Stimulated activated CD4-positive, alpha-beta T cell treated with anti-CD3 and anti-CD28 coated beads, Interleukin-1b, Interleukin-23, amount 100 ng/mL, for 1 hour (primary cell): ENCODE results near the gene ANKRD65.
"Not testable (repeated sequence)": the region's sequence is repeated elsewhere in the genome, so short reads cannot be mapped to it uniquely, and the experiment has no call there.

Experiments used
- DNase-seq, 2 donors: peaks; one replicate each; pipeline ENCODE4 v3.0.0-alpha.2; 2020; ENCODE audit warnings: low read depth in 2 of 2

ANKRD65 gene

GRCh38 chr1:1397839-1398523, 23.1 kb downstream of the ANKRD65 start:
- DNase-seq, result no peak

GRCh38 chr1:1395166-1395565, 25.9 kb downstream of the ANKRD65 start:
- DNase-seq, result no peak

DNA sequence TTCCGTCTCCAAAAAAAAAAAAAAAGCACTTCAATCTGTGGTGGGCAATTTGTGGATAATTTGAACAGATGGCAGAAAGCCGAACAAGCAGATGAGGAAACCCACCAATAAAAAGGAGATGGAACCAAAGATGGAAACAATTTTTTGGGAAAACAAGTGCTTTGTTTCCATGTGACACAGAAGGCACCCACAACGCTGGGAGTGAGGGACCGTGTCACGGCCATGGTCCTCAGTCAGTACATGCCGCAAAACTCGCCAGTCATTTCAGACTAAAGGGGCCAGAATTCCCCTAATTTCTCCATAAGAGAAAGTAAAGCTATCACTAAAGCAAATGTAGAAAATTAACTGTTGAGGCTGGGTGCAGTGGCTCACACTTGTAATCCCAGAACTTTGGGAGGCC, 27.0 kb downstream of the ANKRD65 start:
- no peak for DNase-seq

DNA sequence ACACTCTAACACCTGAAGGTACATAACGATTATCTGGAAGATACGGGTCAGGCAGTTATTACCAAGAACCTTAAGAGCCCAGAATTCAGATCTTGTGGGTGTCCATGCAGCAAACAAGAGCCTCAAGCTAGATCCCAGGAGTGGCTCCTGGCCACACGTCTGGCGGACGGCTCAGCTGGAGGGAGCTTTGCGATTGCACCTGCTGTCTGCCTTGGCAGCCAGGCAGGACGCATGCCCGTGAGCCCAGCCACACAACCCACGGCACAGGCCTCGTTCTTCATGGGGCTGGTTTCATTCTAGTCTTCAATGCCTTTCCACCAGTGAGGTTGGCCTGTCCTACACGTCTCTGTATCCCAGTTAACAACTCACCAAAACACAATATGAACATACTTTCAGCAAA, 27.6 kb downstream of the ANKRD65 start:
- DNase-seq, result no peak

DNA sequence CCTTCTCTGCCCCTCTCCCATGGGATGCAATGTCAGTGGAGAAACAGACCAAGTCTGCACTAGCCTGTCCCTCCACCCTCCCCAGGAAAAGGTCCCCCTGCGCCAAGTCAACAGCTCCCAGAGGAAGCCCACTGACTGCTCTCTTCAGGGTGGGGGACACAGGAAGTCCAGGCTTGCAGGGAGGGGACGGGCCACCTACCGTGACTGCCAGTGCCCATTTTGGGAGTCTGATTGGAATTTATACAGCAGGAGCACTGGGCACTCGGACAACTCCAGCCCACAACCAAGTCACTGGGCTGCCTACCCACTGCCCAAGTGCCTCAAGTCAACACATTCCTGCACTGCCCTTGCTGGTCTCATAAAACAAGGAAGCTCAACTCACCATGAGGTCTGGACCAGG, 28.1 kb downstream of the ANKRD65 start:
- DNase-seq, result no peak

DNA sequence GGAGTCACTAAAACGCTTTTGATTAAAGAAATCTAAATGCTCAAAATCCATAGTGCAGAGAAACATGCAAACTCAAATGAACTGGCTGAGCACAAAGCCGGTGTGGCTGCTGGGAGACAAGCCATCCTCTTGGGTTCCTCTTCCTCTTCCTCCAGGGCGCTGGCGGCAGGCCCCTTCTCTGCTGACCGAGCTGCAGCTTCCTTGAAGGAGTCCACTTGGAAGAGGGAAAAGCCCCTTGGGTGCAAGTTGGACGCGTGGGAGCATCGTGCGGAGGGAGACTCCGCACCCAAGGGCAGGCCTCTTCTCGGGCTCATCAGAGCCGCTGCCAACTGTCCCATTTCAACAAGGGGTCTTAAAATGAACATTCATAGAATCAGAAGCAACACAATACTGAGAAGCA, 29.9 kb downstream of the ANKRD65 start:
- DNase-seq, result no peak

GRCh38 chr1:1390675-1391074, 30.4 kb downstream of the ANKRD65 start:
- no peak for DNase-seq

DNA sequence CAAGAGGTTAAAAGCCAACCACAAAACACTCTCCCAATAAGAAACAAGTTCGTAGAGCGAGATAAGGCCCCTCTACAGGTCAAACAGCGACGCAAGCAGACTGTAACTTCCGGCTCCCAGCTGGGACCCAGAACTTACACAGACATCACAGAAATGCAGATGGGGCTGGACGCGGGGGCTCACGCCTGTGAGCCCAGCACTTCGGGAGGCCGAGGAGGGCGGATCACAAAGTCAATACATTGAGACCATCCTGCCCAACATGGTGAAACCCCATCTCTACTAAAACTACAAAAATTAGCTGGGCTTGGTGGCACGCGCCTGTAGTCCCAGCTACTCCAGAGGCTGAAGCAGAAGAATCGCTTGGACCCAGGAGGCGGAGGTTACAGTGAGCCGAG, 33.0 kb downstream of the ANKRD65 start:
- DNase-seq, result no peak

DNA sequence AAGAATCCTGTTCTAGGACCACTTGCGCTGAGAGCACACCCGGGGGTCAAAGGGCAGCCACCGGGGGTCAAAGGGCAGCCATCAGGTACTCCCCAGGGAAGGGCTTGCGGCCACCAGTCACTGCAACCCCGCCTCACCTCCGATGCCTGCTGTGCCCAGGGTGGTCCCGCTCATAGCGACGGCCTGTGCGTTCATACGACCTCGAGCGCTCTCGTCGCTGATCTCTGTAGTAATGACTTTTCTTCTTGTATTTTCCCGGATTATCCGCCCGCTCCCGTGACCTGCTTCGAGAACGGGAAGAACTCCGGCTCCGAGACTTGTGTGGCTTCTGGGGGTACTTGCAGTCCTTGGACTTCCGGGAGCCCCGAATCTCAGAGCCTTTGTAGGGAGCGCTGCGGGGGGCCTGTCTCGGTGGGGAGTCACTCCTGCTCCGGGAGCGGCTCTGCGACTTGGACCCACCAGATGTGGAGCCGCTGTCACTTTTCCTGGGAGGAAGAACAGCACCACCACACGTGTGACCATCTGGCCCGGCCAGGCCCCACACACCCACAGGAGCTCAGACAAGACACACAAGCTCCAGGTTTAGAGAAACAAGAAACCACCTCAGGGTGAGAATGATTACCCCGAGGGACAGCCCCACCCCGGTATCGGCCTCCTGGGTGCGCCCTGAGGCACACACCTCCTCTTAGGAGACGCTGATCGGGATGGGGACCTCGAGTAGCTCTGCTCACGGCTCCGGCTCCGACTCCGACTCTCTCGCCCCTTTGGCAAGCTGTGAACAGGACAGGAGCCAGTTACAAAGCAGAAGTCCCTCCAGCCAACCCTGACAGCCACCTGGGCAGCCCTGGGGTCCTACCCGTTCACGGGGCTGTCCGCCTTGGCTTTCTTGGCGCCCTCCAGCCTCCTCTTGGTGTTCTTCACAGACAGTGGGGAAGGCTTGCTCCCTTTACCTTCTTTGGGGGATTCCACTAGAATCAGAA, 33.7 kb downstream of the ANKRD65 start:
- DNase-seq, result no peak

- no peak for DNase-seq
These were observed 35.1 kb downstream of the ANKRD65 start for GRCh38 chr1:1385931-1386330.

DNA sequence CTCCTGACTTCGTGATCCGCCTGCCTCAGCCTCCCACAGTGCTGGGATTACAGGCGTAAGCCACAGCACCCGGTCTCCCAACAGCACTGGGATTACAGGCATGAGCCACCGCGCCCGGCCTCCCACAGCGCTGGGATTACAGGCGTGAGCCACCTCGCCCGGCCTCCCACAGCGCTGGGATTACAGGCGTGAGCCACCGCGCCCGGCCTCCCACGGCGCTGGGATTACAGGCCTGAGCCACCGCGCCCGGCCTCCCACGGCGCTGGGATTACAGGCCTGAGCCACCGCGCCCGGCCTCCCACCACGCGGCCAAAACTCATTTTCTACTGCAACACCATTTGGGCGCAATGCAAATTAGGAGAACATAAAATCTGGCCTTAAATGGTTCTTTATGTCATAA, 35.7 kb downstream of the ANKRD65 start:
- DNase-seq, result not testable (repeated sequence)

DNA sequence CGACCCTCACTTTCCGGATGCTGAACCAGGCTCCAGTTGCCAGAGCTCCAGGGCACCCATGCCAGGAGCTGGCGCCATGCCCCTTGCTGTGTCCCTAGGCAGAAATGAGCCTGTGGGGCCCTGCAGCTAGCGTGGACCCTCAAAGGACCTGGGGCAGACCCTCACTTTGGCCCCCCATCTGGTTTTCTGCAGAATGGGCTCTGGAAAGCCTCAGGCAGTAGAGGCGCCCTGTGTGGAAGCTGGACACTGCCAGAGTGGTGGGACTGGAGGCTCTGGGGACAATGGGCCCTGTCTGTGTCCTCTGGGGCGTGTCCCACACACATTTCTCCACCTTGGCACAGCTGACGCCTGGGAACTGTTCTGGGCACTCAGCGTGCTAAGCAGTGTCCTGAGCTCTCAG, 39.8 kb downstream of the ANKRD65 start:
- DNase-seq, result no peak

DNA sequence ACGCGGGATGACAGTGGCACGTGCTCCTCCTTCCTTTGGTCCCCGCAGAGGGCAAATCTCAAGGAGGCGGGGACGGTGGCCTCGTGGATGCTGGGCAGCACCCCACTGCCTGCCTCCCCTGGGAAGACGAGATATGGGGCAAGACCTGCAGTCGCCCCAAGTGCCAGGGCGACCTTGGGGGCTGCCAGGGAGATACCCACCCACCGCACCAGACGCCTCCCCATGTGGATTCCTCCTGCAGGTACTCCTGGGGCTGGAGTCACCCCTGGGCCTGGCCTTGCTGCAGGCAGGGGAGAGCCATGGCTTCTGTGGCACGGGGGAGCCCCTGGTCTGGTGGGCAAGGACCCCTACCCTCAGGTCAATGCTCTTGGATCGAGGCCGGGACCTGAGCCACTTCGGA, 40.2 kb downstream of the ANKRD65 start:
- no peak for DNase-seq

DNA sequence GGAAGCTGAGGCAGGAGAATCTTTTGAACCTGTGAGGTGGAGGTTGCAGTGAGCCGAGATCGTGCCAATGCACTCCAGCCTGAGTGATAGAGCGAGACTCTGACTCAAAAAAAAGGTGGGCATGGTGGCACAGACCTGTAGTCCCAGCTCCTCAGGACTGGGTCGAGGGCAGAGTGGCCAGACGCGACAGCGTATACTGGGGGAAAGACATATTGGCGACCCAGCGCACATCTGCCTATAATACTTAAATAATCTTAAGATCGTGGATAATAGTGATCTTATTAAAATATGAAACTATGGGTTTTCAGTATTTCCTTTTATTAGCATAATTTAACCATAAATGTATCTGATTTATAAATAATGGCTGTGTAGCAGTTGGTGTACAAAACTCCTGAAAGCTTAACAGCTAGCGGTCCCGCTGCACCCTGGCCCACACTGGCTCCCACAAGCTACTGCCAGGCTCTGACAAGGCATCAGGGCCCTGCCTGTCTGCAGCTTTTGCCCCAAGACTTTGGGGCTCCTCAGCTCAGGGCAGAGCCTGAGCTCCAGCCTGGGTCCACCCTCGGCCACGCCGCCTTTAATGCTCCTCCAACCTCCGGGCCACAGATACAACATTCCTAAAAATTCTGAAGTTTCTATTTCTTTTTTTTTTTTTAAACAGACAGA, 43.4 kb downstream of the ANKRD65 start:
- DNase-seq, result no peak

- DNase-seq, result no peak
These were observed 44.4 kb downstream of the ANKRD65 start for GRCh38 chr1:1376551-1377226.

DNA sequence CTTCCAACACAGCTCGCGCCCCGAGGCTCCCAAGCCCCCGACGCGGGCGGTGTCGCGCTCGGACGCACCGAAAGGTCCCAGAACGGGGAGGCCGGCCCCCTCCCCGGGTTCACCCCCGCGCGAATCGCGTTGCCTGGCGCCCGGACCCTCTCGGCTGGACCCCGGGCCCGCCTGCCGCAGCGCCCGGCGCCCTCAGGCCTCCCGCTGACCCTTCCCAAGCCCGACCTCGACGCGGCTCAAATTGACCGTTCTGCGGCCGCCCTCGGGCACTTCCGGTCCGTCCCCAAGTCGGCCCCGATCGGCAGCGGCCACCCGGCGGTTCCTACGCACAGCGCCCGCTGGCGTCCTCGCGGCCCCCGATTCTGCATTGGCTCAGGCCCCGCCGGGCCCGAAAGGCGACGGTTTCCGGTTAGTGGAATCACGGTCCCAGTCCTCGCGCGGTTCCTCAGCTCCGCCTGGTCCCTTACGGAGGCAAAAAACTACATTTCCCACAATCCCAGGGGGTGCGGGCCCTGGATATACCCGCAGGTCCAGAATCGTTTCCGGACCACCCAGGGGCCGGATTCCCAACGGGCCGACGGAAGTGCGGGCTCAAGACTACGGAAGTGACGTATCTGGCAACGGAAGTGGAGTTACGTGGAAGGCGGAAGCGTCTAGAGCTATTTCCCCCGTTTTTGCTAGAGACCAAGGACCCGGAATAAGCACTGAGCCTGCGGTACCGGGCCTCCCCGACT, 46.0 kb downstream of the ANKRD65 start, which contains the start of gene AURKAIP1:
Gene AURKAIP1 (minus strand): TSS at position 279 of the 734 bp plus-strand sequence. CDS start 451 bp downstream, outside the sequence.
- peak; percentile 82 to 89 for DNase-seq

DNA sequence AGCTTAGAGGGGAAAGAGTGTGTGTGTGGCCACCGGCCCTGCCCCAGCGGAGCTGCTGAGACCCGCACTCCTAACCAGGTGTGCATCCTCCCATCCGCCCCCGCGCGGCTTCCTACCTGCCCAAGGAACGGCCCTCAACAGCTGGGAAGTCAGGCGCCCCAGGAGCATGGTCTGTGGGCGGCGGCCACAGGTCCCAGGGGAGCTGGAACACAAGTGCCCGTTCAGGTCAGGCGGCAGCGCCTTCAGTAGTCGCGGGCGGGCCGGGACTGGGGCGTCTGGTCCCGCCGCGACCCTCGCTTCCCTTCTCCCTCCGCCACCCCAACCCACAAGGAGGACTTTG, 46.5 kb downstream of the ANKRD65 start:
- DNase-seq, result no peak

DNA sequence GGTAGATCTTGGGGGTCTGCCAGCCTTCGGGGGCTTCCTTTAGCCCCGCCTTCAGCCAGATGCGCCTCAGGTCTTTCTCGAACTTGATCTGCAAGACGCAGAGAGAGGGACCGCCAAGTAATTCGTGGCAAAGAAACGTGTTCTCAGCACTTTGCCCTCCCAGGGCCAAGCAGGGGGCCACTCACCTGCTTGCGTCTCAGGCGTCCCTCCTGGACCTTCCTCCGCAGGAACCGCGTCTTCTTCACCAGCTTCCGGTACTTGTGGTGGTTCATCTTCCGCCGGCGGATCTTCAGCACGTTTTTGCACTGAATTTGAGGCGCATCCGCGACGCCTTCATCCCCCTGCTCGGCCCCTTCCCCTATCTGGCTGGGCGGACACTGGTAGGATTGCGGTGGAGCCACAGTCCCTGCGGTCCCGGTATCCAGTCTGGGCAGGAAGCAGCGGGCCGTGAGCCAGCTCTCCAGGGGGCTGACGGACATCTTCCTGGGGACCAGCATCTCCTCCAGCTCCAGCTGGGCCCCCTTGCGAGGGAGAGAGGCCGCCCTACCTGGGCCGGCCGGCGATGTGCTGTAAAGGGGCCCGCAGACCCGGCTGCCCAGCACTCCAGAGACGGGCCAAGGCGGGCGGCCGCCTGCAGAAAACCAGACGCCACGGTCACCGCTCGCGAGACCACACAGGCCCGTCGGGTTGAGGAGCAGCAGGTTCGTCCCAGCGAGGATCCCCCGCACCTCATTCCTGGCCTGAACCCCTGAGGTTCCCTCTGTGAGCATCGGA, 47.1 kb downstream of the ANKRD65 start:
- DNase-seq, result no peak

DNA sequence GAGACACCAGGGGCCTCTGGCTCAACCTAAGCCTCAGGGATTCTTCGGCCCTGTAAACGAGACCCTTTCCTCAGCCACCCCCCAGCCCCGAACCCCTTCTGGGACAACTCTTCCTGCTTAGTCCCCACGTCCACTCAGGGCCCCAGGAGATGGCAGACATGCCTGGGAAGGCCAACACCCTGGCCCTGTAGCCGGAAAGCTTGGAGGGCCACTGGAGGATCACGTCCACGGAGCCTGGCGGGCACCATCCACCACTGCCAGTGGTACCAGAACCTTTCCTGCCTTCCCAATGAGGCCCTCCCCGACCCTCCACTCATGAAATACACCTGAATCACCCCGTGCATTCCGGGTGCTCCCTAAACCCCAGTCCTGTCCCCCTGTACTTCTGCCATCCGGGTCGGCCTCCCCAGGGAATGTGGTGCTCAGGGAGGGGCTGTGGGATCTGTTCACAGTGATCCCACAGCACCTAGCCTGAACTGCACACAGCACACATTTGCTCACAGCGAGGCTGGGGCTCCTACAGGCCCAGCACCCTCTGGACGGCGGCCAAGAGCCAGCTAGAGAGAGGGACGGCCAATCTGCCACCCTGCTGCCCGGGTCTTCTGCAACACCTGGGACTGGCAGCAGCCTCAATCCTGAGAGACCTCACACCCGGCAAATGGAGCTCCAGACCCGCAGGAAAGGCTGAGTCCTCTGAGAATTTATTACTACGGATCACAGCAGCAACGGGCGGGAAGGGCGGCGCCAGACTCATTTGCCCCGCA, 47.8 kb downstream of the ANKRD65 start:
- no peak for DNase-seq
